Psoas muscle (tissue), 8 donors: ENCODE results near the gene TOMM6. TPM values are rescaled to one million over a fixed set of nuclear protein-coding genes. Genes with fewer than 3 reads are reported as not detected.

Experiments
- ATAC-seq, 4 donors: fragments of 200-7000 bp; cut with Tn5 transposase; one replicate each; pipeline ENCODE4 v1.9.1; 2020; ENCODE audit warnings: moderate library complexity in 3 of 4, mild to moderate bottlenecking in 2 of 4
- DNase-seq, 2 donors: peaks; one replicate each; pipeline ENCODE4 v3.0.0-alpha.2; 2020
- H3K27ac ChIP-seq: fragments of 200-600 bp; one replicate; pipeline ENCODE4 v1.8.0; 2022
- H3K27me3 ChIP-seq, 3 donors: fragments of 200-600 bp in 1 of 3; one replicate each; pipeline versions ENCODE4 v1.6.1 to v1.8.0; 2013 to 2022; ENCODE audit warnings: low read length in 2 of 3, mild to moderate bottlenecking in 2 of 3, moderate library complexity in 1 of 3; ENCODE audit not compliant: insufficient read depth in 3 of 3
- H3K36me3 ChIP-seq, 2 donors: fragments of 200-600 bp in 1 of 2; one replicate each; pipeline versions ENCODE4 v1.6.1 to v1.8.0; 2013 to 2022; ENCODE audit warnings: low read depth in 1 of 2, mild to moderate bottlenecking in 1 of 2, moderate library complexity in 1 of 2; ENCODE audit not compliant: insufficient read depth in 1 of 2
- H3K4me1 ChIP-seq: fragments of 200-600 bp; one replicate; pipeline ENCODE4 v1.8.0; 2022
- H3K4me3 ChIP-seq: fragments of 200-600 bp; one replicate; pipeline ENCODE4 v1.8.0; 2022; ENCODE audit warnings: mild to moderate bottlenecking
- H3K9me3 ChIP-seq: fragments of 200-600 bp; one replicate; pipeline ENCODE4 v1.8.0; 2022
- CTCF ChIP-seq: fragments of 200-600 bp; IDR thresholded peaks from one replicate; pipeline ENCODE4 v1.8.0; 2022; ENCODE audit warnings: antibody characterized with exemption
- WGBS, 3 donors: extraction: QIAGEN DNeasy Blood & Tissue Kit; methylation state at CpG; one replicate each; pipeline versions ENCODE4 v1.1.6 to v1.1.7; 2013; 5-methylcytosine and 5-hydroxymethylcytosine counted together
- intact Hi-C, 2 donors: fragments of 100-400 bp; cut with DNase I; formaldehyde crosslinking; loops; one replicate each; pipeline versions ENCODE4 v1.11.0 to v1.14.2; 2022
- polyA plus RNA-seq, 3 donors: library from polyadenylated mRNA; stranded (reverse); fragments of 200-250 nt; gene quantifications; one replicate each; pipeline ENCODE4 v1.2.3, GENCODE V29; 2013
- total RNA-seq, 4 donors: library from RNA; stranded (reverse); fragmentation: NEBNext Ultra II Directional in 2 of 4; extraction: Animal tissue kit (Norgen Biotek cat#: 25700) in 2 of 4; gene quantifications; one replicate each; pipeline versions ENCODE4 v1.2.1 to v1.2.4, GENCODE V29; 2021 to 2023
- donor health status: healthy with polysubstance abuse.
- donor health status: DM: no; HTN: no; CAD: no; lungs with moderate emphysema.
- donor health status: Bipolar disorder and iron deficiency.
- donor health status: healthy.
- donor health status: DM: yes; HTN: yes; CAD: no.
- donor health status: DM: no; HTN: no; CAD: no.
- donor health status: DM: no; HTN: no; CAD: no.
- donor health status: DM: yes; HTN: yes; CAD: no.

The TOMM6 gene
- total and polyA plus RNA-seq, 7 donors: 156 to 403 (median 181) TPM

DNA sequence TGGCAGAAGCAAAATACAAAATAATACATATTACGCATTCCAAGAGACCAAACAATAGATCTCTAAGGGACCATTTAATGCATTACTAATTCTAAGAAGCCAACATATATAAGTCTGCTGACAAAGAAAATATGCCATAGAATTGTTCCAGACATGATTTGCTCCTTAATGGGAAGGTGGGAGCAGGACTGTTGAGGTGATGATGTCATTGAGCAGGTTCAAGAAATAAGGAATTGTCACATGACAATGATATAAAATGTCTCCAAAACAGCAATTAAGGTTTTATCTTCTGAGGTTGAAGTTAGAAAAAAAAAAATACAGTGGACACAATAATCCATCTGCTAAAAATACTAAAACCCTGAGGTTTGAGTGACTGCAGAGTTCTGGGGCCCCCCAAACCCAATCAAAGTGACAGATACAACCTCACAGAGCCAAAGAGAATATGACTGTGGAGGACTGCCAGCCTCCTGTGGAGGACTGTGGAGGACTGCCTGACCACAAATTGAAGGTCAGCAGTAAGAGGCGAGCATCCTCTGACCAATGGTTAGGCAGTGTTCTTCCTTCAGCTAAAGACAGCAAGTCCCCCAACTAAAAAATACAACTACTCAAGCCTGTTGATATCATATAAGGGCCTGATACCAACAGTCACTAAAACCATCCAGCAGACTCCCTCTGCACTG, 39.0 kb downstream of the TOMM6 start:
- intact Hi-C loops: no loop called here
- Histone ChIP-seq H3K27me3 (no peaks in the 10 kb centered on the region), H3K4me3 (no peak overlapping the region), H3K4me1 (no peaks in the 10 kb centered on the region), H3K27ac (no peak overlapping the region), H3K36me3 (peaks cover 0 to 2% of the 10 kb centered on the region in 2 donors), H3K9me3 (no peaks in the 10 kb centered on the region)
- 93 to 96% (median 96%) methylated on average over 2 of the region's 2 CpGs for WGBS, 3 donors
- ATAC-seq: no peak
- no peak for TF ChIP-seq CTCF
- DNase-seq: no peak

GRCh38 chr6:41832263-41832662, 44.8 kb downstream of the TOMM6 start:
- H3K27ac ChIP-seq: no peak overlapping the region
- ATAC-seq (no peak), DNase-seq (no peak)
- intact Hi-C loops: no loop called here
- H3K4me3 ChIP-seq: no peak overlapping the region
- no peaks in the 10 kb centered on the region for H3K27me3 ChIP-seq
- peaks cover 8% of the 10 kb centered on the region for H3K4me1 ChIP-seq
- no peaks in the 10 kb centered on the region for H3K36me3 ChIP-seq
- 81 to 91% (median 89%) methylated on average over 3 of the region's 3 CpGs for WGBS, 3 donors
- TF ChIP-seq CTCF: no peak
- H3K9me3 ChIP-seq: no peaks in the 10 kb centered on the region

DNA sequence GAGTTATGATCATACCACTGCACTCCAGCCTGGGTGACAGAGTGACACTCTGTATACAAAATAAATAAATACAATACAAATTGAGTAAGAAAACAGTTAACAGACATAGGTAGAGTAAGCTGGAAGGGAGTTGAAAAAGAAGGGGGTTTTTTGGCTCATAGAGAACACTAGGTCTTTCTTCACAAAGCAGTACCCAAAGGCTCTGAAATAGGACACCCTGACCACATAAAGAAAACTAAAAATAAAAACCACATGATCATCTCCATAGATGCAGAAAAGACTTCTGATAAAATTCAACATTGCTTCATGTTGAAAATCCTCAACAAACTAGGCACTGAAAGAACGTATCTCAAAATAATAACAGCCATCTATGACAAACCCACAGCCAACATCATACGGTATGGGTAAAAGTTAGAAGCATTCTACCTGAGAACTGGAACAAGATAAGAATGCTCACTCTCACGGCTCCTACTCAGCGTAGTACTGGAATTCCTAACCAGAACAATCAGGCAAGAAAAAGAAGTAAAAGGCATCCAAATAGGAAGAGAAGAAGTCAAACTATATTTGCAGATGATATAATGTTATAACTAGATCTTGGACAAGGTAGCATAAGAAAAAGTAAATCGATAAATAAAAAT, 48.6 kb downstream of the TOMM6 start:
- Histone ChIP-seq H3K9me3 (no peaks in the 10 kb centered on the region), H3K36me3 (no peaks in the 10 kb centered on the region), H3K4me3 (no peak overlapping the region), H3K27ac (no peak overlapping the region), H3K4me1 (peaks cover 8% of the 10 kb centered on the region), H3K27me3 (no peaks in the 10 kb centered on the region)
- 85 to 92% (median 85%) methylated on average over 5 of the region's 5 CpGs for WGBS, 3 donors
- no peak for TF ChIP-seq CTCF
- ATAC-seq: no peak
- intact Hi-C loops: no loop called here
- DNase-seq: no peak

DNA sequence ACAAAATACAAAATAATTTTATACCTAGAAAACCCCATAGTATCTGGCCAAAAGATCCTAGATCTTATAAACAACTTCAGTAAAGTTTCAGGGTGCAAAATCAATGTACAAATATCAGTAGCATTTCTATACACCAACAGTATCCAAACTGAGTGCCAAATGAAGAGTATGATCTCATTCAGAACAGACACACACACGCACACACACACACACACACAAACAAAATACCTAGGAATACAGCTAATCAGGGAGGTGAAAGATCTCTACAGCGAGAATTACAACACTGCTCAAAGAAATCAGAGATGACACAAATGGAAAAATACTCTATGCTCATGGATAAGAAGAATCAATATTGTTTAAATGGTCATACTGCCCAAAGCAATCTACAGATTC, 49.2 kb downstream of the TOMM6 start:
- H3K4me1 ChIP-seq: peaks cover 8% of the 10 kb centered on the region
- 84 to 96% (median 93%) methylated on average over 2 of the region's 2 CpGs for WGBS, 3 donors
- no peaks in the 10 kb centered on the region for H3K27me3 ChIP-seq
- H3K9me3 ChIP-seq: no peaks in the 10 kb centered on the region
- no peaks in the 10 kb centered on the region for H3K36me3 ChIP-seq
- DNase-seq (no peak), ATAC-seq (no peak)
- TF ChIP-seq CTCF: no peak
- intact Hi-C loops: no loop called here
- H3K27ac ChIP-seq: no peak overlapping the region
- no peak overlapping the region for H3K4me3 ChIP-seq

Other genes starting within 250 kb of the TOMM6 start
- gene FOXP4, start 241.3 kb upstream of the TOMM6 start, total RNA-seq: 10 to 100 TPM in 2 of 4 donors, 1 to 10 TPM in 2; 6.4 to 12.2 (median 9.9) TPM
- 1 to 10 TPM; 4.6 to 7.5 (median 5.9) TPM for gene FOXP4, start 241.3 kb upstream of the TOMM6 start, polyA plus RNA-seq
- gene MDFI, start 149.2 kb upstream of the TOMM6 start, total RNA-seq: 1 to 10 TPM in 2 of 4 donors, under 1 TPM in 2; 0.53 to 3.0 (median 1.1) TPM
- 1 to 10 TPM in 1 of 3 donors, under 1 TPM in 2; 0.53 to 1.1 (median 0.89) TPM for gene MDFI, start 149.2 kb upstream of the TOMM6 start, polyA plus RNA-seq
- 10 to 100 TPM; 35.4 to 64.3 (median 39.8) TPM for gene TFEB, start 52.1 kb upstream of the TOMM6 start, total RNA-seq
- gene TFEB, start 52.1 kb upstream of the TOMM6 start, polyA plus RNA-seq: 10 to 100 TPM; 16.1 to 65.2 (median 51.6) TPM
- not detected for gene PGC, start 40.3 kb upstream of the TOMM6 start, total RNA-seq
- 1 to 10 TPM in 1 of 3 donors, under 1 TPM in 1, not detected in 1; 0.48 to 1.0 TPM for gene PGC, start 40.3 kb upstream of the TOMM6 start, polyA plus RNA-seq
- 1 to 10 TPM; 4.0 to 6.5 (median 5.4) TPM for gene FRS3, start 7.8 kb upstream of the TOMM6 start, total RNA-seq
- 1 to 10 TPM; 4.0 to 6.8 (median 4.5) TPM for gene FRS3, start 7.8 kb upstream of the TOMM6 start, polyA plus RNA-seq
- gene PRICKLE4, start 6.9 kb upstream of the TOMM6 start, total RNA-seq: under 1 TPM in 3 of 4 donors, not detected in 1; 0.46 to 0.92 (median 0.80) TPM
- gene PRICKLE4, start 6.9 kb upstream of the TOMM6 start, polyA plus RNA-seq: under 1 TPM in 2 of 3 donors, not detected in 1; 0.49 to 0.70 TPM
- gene USP49, start 107.7 kb downstream of the TOMM6 start, total RNA-seq: 1 to 10 TPM in 3 of 4 donors, under 1 TPM in 1; 0.75 to 1.6 (median 1.3) TPM
- gene USP49, start 107.7 kb downstream of the TOMM6 start, polyA plus RNA-seq: under 1 TPM; 0.38 to 0.84 (median 0.66) TPM
- gene MED20, start 133.4 kb downstream of the TOMM6 start, total RNA-seq: 10 to 100 TPM; 12.9 to 19.6 (median 15.0) TPM
- 10 to 100 TPM in 2 of 3 donors, 1 to 10 TPM in 1; 9.2 to 28.1 (median 18.5) TPM for gene MED20, start 133.4 kb downstream of the TOMM6 start, polyA plus RNA-seq
- gene BYSL, start 133.8 kb downstream of the TOMM6 start, total RNA-seq: 10 to 100 TPM; 20.3 to 47.5 (median 35.2) TPM
- 10 to 100 TPM; 29.0 to 55.5 (median 30.1) TPM for gene BYSL, start 133.8 kb downstream of the TOMM6 start, polyA plus RNA-seq
- 10 to 100 TPM in 3 of 4 donors, 1 to 10 TPM in 1; 9.2 to 19.9 (median 16.7) TPM for gene CCND3, start 154.1 kb downstream of the TOMM6 start, total RNA-seq
- gene CCND3, start 154.1 kb downstream of the TOMM6 start, polyA plus RNA-seq: 10 to 100 TPM; 20.3 to 29.1 (median 20.5) TPM